Measurements from ENCODE around the gene P2RX6.
A peak's percentile ranks its signal among the peaks of the same experiment; 100 is the strongest.
"Not testable (repeated sequence)": the region's sequence is repeated elsewhere in the genome, so short reads cannot be mapped to it uniquely, and the experiment has no call there.

P2RX6 gene

DNA sequence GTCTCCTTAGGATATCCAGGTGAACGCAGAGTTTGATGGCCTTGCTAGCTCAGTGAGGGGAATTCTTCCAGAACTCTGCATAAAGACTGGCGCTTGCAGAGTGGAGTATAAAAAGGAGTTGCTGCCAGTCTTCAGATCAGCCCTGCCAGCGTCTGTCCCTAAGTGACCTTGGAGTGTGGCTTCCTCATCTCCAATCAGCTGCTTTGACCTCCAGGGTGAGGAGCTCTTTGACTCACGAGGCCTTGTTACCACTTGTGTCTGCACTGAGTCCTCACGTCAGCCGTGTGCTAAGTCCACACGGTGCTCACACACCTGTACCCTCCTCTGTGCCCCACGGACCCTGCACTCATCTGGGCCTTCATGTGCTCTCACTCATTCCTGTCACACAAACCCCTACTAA, 45.4 kb downstream of the P2RX6 start:
- DNase-seq, result not testable (repeated sequence)

DNA sequence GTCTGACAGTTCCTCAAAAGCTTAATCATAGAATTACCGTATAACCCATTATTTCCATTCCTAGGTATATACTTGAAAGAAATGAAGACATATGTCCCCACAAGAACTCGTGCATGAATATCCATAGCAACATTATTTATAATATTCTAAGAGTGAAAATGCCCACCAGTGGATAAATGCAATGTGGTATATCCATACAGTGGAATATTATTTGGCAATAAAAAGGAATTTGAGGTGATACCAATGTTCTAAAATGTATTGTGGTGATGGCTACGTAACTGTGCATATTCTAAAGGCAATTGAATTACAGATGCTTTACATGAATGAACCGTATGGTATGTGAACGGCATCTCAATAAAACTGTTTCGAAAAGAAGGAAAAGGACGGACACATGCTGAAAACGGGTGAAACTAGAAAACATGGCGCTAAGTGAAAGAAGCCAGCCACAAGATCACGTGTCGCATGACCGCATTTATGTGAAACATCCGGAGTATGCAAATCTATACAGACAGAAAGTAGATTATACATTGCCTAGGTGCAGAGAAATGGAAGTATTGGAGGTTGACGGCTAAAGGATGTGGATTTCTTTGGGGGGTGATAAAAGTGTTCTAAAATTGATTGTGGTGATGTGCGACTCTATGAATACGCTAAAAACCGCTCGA, 46.8 kb downstream of the P2RX6 start:
- DNase-seq, result not testable (repeated sequence)

DNA sequence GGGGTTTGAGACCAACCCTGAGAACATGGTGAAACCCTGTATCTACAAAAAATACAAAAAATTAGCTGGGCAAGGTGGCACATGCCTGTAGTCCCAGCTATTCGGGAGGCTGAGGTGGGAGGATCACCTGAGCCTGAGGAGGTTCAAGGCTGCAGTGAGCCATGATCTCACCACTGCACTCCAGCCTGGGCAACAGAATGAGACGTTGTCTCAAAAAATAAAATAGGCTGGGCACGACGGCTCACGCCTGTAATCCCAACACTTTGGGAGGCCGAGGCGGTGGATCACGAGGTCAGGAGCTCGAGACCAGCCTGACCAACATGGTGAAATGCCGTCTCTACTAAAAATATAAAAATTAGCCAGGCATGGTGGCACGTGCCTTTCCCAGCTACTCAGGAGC, 49.5 kb downstream of the P2RX6 start:
- DNase-seq, result not testable (repeated sequence)

DNA sequence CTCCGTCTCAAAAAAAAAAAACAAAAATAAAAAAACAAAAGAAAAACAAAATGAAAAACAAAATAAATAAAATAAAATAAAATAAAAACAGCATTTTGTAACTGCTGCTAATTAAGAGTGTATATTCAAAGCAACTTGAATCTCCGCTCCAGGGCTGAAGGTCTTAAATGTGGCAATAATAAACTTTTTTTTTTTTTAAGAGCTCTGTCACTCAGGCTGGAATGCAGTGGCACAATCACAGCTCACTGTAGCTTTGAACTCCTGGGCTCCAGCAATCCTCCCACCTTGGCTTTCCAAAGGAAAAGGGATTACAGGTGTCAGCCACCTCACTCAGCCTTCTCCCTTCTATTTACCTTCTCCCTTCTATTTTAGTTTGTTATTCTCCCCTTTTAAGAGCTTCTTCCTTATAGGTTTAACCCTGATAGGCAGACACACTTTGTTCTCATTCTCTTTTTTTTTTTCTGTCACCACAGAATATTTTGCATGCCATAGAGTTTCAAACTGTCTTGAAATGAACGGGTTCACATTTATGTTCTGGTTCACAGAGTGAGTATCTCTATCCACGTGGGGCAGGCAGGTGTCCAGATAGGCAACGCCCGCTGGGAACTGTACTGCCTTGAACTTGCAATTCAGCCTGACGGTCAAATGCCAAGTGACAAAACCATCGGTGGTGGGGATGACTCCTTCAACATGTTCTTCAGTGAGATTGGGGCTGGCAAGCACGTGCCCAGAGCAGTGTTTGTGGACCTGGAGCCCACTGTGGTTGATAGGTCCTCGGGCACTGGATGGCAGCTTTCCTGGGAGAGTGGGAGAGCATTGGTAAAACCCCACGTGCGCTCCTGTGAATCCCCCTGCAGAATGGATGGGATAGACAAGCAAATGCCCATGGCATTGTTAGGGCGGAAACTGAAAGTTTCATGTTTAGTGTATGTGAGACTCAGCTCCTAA, 50.2 kb downstream of the P2RX6 start:
- no peak for DNase-seq

DNA sequence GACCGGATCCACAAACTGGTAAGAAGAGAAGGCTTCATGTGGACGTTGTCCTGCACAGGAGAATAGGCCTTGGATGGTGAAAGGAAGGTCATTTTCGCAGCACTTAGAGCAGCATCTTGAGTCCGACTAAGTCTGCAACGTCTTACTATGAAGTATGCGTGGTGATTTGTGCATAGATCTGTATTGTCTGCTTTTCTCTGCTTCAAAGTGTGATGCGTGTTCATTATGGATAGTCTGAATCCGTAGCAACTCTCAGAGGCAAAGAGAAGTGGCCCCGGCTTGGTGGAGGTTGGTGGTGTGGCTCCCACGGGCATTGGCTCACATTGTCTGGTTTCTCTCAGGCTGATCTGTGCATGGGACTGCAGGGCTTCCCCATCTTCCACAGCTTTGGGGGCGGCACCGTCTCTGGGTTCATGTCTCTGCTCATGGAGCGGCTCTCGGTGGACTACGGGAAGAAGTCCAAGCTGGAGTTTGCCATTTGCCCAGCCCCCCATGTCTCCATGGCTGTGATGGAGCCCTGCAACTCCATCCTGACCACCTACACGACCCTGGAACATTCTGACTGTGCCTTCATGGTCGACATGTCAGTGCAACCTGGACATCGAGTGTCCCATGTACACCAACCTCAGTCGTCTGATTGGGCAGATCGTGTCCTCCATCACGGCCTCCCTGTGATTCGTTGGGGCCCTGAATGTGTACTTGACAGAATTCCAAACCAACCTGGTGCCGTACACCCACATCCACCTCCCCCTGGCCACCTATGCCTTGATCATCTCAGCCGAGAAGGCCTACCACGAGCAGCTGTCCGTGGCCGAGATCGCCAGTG, 52.3 kb downstream of the P2RX6 start:
- DNase-seq, result no peak

DNA sequence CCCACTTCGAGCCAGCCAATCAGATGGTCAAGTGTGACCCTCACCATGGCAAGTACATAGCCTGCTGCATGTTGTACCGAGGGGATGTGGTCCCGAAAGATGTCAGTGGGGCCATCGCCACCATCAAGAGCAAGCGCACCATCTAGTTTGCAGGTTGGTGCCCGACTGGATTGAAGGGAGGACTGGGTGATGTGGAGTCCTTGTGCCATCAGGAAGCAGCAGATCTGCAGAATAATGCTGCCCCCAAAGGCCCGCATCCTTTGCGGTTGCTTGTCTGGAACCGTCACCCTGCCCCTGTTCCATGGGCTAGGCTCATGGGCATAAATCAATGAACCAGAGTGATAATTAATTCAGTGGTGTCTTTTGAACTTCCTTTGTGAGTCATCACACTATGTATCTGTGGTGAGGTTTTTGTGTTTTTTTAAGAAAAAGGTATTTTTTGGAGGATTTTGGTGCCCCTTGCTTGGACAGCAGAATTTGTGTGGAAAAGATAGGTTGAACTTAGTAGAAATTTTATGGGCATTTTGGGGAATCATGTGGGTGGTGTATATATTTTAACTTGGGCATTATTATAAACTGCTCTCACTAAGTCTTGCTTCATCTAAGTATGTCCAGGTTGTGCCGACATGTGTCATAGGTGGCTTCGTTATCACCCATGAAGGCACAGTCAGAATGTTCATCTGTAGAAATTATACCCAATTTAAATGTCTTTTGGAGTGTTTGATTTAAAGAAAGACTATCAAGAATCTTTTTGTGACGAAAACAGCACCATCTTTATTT, 53.1 kb downstream of the P2RX6 start:
- no peak for DNase-seq

DNA sequence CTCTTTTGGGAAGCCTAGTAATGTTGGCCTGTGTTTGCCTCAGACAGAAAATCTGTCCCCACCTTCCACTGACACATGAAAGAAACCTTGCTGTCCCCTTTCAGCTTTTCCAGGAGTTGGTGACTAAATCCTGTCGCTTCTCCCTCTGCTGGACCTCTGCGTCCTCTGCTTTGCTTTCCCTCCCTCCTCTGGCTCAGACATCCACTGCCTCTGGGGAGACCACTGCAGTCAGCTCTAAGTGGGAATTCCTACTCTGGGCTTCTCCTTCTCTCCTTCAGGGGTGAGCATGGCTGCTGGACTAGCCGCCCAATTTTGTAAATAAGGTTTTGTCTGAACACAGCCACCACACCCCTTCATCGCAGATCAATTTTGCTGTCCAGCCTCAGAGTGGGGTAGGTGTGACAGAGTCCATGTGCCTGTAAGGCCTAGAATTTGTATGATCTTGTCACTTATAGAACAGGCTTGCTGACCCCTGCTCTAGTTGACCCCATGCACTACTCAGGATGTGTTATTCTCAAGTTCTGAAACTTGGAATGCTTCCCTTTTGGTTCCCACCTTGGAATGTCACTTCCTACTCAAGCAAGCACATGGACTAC, 53.8 kb downstream of the P2RX6 start:
- no peak for DNase-seq

DNA sequence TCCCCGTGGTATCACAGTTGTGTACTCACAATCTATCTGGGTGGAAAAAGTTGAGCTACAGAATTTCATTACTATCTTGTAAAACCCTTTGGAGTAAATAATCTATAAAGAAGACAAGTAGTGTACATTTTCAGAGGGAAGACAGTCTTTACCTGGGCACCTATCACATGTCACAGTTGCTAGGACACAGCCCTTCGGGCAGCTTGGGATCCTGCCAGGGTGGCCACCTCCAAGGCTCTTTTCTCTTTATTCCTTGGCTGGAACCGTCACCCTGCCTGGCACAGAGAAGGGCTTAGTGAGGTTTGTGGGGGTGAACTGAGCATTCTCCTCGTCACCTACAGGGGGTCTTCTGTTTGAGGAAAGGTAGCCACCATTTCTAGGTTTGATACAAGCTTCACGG, 54.4 kb downstream of the P2RX6 start:
- no peak for DNase-seq

DNA sequence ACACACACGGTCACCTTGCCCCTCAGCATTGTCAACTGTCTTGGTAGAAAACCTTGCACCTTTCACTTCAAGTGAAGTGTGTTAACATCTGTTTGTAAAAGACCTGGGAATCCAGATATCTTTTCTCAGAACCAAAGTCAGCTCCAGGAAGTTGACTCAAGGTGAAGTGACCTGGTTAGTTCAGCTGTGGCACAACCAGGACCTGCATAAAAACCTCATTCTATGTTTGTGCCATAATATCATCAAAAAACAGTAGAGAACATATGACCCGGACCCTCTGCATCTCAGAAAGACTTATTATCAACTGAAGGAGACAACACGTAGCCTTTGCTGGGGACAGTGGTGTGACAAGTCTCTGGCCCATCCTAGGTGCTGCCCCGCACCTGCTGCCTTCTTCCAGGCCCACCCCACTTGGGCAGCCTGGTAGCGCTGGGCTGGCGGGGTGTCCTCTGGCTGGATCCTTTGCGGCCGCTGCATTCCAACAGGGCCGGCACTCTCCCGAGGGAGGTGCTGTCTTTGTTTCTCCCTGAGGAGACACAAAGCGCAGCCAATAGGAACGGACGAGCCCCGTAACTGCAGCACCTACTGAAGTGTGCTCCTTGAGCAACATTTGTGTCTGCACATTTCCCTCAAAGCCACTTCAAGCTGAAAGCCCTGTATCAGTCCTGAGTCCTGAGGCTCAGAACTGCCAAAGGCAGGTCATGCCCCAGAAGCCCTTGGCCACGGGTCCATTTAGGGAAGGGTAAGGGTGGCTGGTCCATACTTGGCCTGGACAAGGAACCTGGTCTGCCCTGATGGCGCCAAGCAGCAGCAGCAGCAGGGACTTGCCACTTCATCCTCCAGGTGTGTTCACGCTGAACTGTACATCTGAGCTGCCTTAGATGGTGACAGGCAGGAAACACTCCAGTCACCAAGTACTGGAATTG, 56.0 kb downstream of the P2RX6 start:
- no peak for DNase-seq

DNA sequence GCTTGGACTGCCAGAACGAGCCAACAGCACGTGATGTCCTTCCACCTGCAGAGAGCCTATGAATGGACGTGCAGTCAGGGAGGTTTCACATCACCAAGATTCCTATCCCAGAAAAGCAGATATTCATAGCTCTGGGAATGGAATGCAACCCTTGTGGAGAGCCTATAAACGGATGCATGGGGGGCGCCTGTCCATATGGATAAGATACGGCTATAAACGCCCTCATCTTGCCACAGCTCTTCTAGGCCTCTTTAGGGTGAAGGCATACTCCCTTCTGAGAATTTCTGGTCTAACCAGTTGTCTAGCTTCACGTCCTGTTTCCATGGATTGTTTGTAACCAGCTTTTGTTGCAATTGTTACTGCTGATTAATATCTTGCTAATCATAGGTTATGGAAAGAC, 56.8 kb downstream of the P2RX6 start:
- not testable (repeated sequence) for DNase-seq

DNA sequence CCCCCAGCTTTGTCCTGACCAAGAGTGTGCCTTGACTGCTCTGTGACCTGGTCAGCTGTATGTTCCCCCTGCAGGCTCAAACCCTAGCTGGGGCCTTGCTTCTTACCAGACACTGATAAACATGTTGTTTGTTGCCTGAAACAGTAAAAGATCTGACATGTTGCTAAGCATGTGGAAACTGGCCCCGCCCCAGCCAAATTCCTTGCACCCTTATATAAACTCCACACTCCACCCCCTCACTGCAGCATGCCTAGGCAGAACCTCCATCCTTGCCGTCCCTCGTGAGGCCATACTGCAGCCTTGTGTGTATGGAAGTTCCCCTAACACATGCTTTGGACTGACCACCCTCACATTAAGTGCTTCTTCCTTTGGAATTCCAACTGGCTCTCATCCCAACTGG, 58.1 kb downstream of the P2RX6 start:
- DNase-seq, result no peak

DNA sequence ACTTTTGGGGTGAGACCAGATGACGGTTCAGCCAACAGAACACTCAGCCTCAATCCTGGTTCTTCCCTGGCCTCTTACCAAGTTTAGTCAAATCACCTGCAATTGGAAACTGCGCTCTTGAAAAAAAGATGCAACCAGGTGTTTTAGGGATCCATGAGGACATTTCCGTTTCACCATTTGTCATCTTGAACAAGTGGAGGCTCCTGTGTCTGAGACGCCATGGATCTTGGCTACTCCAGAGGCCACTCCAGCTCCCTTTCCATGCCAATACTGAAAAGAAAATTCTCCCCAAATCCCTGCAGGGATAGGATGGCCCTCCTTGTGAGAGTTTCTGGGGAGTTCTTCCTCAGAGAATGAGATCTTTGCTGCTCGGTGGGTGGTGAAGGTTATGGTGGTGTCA, 58.5 kb downstream of the P2RX6 start:
- DNase-seq, result no peak

DNA sequence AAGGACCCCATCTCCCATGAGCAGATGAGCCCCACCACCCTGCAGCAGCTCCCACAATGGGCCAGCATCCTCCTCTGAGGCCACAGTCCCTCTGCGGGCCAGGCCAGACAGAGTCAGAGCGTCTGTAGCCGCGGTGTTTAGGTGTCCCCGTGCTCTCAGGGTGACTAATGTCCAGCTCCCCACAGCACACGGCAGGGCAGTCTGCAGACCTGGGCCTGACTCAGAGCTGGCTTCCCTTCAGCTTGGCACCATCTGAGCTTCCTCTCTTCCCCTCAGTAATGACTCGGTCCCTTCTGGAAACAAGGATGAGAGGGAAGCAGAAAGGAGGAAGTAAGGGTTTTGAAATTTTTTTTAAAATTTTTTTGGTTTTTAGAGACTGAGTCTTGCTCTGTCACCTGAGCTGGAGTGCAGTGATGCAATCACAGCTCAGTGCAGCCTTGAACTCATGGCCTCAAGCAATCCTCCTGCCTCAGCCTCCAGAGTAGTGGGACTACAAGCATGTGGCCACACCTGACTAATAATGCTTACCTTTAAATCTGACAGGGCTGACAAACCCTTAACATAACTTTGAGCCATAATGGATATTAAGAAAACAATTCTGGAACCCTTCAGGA, 59.2 kb downstream of the P2RX6 start:
- peak; percentile 29 for DNase-seq

DNA sequence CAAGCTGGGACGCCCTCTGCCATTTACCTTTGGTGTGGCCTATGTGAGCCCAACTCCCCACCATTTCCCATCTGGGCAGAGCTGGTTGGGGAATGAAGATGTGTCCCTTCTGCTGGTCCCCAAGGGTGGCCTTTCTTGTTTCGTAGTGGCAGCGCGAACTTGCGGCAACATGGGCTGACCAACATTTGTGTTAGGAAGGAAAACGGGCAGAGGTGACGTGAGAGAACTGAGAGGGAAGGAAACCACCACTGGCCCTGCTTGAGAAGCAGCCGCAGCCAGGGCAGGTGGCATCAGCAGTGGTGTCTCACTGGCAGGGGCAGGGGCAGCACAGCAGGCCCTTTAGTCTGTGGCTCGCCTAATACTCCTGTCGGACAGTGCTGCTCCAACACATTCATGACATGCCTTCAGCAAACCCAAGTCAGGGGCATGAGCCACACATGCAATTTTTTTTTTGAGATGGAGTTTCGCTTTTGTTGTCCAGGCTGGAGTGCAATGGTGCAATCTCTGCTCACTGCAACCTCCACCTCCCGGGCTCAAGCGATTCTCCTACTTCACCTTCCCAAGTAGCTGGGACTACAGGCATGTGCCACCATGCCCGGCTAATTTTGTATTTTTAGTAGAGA, 60.7 kb downstream of the P2RX6 start:
- no peak for DNase-seq

DNA sequence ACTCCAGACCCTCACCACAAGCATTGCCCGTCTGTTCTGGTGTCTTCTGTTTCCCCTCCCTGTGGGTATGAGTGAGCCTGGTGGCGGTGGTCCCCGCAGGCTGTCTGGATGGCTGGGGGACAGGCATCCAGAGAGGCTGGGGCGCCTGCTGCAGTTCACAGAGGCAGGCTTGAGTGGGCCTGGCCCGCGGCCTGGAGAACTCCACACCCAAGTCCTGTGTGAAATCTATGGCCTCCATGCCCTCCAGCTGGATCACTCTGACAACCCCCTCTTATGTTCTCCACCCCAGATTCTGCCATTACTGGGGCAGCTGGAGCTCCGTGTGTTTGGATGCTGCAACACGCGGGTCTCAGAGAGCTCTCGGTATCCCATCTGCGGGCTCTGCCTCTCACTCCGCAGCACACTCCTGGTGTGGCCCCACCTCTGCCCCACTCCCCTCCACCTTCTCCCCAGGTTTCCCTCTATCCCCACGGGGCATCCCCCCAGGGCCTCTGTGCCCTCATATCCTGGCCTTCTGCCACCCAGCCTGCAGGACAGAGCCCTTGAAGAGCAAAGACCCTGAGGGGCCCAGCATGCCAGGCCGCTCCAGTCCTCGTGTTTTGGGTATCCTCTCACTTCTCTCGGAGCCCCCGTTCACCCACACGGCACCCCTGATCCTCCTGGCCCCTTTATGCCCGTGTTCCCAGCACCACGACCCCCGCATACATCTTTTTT, 62.1 kb downstream of the P2RX6 start:
- DNase-seq, result no peak
